ENCODE results near the gene BCAS4.
"Not testable (repeated sequence)": the region's sequence is repeated elsewhere in the genome, so short reads cannot be mapped to it uniquely, and the experiment has no call there.

Gene BCAS4

DNA sequence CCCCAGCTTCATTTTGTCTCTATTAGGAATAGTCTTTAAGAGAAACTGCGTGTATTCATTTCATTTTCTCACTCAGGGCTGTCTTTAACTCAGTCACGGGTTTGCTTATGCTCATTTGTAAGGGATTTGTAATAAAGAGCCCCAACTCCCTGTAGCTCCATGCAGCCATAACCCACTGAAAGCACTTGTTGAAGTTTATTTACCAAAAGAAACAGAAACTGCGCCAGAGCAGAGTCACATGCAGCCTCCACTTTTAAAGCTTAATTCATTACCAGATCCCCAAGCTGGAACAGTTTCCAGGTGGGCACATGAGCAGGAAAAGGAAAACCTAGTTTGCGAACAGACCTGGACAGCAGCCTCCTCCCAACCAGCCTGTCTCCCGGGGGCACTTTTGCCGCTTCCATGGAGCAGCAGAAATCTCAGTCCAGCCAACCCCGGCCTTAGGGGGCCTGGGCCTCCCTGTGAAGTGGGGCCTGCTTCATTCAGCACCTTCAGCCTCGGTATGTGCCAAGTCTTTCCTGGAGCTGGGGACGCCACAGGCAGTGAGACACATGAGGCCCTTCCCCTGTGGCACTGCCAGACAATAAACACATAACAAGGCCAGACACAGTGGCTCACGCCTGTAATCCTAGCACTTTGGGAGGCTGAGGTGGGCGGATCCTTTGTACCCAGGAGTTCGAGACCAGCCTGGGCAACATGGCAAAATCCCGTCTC is 4.5 kb downstream of the BCAS4 start:
- no peak for DNase-seq (ENCODE audit: low read depth)

DNA sequence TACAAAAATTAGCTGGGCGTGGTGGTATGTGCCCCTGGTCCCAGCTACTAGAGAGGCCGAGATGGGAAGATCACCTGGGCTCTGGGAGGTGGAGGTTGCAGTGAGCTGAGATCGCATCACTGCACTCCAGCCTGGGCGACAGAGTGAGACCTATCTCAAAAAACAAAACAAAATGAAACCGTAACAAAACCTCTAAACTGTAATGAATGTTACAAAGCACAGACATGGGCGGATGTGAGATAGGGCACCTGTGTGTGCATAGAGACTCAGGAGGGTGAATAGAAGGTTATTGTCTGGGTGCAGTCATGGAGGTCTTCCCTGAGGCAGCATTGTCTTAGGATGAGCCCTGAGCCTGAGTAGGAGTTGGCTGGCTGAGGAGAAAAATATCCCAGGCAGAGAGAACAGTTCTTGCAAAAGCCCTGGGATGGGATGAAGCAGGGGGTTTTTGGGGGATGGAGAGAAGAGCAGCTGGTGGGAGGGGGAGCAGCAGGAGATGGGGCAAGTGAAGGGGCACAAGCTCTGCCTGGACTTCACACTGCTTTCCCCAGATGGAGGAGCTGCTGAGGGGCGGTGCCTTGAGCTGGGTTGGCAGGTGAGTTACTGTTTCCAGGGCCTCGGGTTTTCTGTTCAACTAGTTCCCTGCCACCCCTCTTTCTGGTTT is 5.2 kb downstream of the BCAS4 start:
- no peak for DNase-seq (ENCODE audit: low read depth)

DNA sequence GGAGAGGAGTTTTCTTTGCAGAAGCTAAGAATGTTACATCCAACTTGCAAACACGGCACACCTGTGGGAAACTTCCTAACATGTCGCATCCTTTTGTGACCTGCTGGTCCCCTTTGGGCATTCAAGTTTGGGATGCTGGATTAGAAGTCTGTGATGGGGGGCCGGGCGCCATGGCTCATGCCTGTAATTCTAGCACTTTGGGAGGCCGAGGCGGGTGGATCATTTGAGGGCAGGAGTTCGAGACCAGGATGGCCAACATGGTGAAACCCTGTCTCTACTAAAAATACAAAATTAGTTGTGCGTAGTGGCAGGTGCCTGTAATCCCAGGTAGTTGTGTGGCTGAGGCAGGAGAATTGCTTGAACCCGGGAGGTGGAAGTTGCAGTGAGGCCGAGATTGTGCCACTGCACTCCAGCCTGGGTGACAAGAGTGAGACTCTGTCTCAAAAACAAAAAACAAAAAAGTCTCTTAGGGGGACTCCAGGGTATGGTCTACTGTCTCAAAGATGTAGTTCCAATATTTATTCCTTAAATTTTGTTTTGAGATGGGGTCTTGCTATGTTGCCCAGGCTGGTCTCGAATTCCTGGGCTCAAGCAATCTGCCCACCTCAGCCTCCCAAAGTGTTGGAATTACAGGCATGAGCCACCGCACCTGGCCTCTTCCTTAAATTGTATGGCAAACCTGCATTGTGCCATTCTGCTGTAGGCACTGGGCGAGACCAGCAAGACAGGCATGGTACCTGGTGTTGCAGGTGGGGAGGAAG is 6.3 kb downstream of the BCAS4 start:
- not testable (repeated sequence) for DNase-seq (ENCODE audit: low read depth)

- no peak for DNase-seq (ENCODE audit: low read depth)
Observed at GRCh38 chr20:50801747-50802125, 6.9 kb downstream of the BCAS4 start.

GRCh38 chr20:50802289-50802688 is 7.4 kb downstream of the BCAS4 start:
- DNase-seq (ENCODE audit: low read depth) = no peak

GRCh38 chr20:50804437-50805348 is 9.8 kb downstream of the BCAS4 start:
- no peak for DNase-seq (ENCODE audit: low read depth)

DNA sequence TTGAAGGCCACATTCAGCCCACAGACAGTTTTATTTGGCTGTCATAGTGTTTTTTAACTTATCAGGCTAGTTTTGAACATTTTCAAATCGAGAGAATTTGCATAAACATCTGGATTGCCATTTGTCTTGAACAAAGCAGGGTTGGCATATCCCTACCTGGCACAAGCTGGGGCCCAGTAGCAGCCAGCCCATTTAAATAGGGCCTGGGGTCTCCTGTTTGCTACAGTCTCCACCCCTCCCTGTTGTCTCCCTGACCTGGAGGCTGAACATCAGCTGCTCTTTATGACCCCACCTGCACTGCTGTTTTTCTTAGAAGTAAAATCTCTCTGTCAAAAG is 10.5 kb downstream of the BCAS4 start:
- no peak for DNase-seq (ENCODE audit: low read depth)

- no peak for DNase-seq (ENCODE audit: low read depth)
Observed at GRCh38 chr20:50806126-50806768, 11.4 kb downstream of the BCAS4 start.

DNA sequence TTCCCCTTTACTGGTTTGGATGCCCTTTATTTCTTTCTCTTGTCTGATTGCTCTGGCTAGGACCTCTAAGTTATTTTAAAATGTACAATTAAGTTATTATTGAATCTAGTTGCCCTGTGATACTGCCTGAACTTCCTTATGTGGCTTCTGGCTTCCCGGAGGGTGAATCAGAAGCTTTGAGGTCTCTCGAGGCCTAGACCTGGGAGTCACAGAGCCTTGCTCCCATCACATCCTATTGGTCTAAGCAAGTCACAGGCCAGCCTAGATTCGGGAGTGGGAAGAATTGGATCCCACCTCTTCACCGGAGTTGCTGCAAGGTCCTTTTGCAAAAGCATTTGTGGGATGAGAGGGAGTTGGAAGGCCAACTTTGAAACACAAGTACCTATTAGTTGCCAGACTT is 15.2 kb downstream of the BCAS4 start:
- DNase-seq (ENCODE audit: low read depth) = no peak

- DNase-seq (ENCODE audit: low read depth) = no peak
Observed at GRCh38 chr20:50810842-50811241, 16.0 kb downstream of the BCAS4 start.

DNA sequence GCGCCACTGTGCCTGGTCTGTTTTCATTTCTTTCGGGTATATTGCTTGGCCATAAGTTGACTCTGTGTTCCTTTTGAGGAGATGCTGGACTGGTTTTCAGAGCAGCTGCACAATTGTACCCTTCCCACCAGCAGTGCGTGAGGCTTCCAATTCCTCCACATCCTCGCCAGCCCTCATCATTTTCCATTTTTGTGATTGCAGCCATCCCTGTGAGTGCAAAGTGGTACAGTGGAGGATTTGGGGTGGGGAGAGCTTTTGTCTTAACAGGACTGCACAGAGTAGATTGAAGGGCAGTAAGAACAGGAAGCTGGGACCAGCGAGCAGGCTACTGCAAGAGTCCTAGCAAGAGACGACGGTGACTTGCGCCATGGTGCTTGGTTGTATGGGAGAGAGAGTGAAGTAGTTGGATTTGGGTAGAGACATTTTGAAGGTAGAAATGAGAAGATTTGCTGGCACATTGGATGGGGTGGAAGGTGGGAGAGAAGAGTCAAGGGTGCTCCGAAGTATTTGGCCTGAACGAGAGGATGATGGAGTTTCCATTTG is 18.3 kb downstream of the BCAS4 start:
- no peak for DNase-seq (ENCODE audit: low read depth)

DNA sequence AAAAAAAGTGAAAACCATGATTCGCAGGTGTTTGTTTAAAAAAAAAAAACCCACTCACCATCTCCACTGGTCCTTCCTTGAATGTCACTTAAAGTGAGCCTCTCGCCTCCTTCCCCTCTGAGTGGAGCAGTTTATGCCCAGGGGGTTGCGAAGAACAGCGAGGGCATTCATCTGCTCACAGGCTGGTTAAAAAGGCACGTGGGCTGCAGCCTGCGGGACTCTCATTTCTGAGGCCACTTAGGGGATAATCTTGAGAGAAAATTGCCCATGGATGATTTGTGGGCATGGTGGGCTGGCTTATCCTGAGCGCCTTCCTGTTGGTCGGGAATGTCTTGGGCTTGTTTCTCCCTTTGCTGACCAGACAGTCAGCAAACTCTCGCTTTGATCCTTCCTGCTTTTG is 18.9 kb downstream of the BCAS4 start:
- DNase-seq (ENCODE audit: low read depth) = no peak

GRCh38 chr20:50814438-50815161 is 19.7 kb downstream of the BCAS4 start:
- no peak for DNase-seq (ENCODE audit: low read depth)

- peak; percentile 60 for DNase-seq (ENCODE audit: low read depth)
Observed at GRCh38 chr20:50815162-50815989, 20.5 kb downstream of the BCAS4 start.

GRCh38 chr20:50817776-50818172 is 22.9 kb downstream of the BCAS4 start:
- no peak for DNase-seq (ENCODE audit: low read depth)

DNA sequence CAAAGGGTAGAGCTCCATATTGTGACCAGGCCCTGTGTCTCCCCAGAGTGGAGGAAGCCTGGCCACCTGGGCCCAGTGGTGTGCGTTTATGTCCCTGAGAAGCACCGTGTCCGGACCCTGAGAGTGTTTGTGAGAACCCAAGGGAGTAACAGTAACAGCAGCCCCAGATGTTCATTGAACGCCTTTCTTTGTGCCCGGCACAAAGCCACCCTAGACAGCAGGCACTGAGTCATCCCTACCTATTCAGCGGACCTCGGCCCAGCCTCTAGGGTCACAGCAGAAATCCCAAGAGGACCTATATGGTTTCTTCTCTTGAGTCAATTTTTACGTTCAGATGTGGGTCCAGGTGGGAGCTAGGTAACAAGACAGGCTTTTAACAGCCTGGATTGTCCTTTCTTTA is 24.5 kb downstream of the BCAS4 start:
- DNase-seq (ENCODE audit: low read depth) = no peak

DNA sequence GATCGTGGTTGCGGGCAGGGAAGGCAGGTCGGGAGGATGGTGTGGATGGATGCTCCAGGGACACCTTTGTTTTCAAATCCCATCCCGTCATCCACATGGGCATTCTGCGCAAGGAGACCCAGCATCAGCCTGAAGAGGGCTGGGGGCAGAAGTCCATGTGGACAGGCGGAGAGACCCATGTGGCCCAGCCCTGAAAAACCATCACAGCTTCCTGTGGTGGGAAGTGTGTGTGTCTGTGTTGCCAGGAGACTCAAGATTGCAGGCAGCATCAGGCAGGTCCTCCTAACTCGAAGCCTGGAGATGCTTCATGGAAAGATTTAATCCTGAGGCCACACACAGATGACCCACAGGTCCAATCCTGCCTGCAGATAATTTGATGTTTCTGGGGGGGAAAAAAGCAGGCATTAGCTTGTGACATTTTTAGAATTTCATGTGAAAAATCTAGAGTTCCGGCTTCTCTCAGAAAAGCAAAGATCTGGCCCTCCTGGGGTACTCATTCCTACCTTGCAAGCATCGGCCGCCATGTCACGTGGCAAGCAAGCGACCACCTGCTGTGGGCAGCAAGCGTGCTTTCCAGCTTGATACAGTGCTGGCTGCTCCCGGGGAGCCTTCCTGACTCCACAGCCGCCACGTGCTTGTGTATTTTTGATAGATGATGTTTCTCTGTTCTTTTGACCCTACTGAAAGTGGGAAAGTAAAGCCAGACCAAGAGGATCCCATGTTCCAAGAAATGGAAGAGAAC is 25.8 kb downstream of the BCAS4 start:
- no peak for DNase-seq (ENCODE audit: low read depth)

- no peak for DNase-seq (ENCODE audit: low read depth)
Observed at GRCh38 chr20:50821257-50821921, 26.5 kb downstream of the BCAS4 start.

GRCh38 chr20:50821994-50822393 is 27.1 kb downstream of the BCAS4 start:
- no peak for DNase-seq (ENCODE audit: low read depth)

Measured in non-pigmented ciliary epithelial cell (primary cell).